Fibroblast of lung (primary cell): ENCODE data around the gene FAM53C. TPM values are rescaled to one million over a fixed set of nuclear protein-coding genes. Genes with fewer than 3 reads are reported as not detected.

ENCODE experiments used
- DNase-seq, 2 donors: peaks; one replicate each; pipeline versions ENCODE4 v3.0.0 to v3.0.0-alpha.2; 2010; ENCODE audit warnings: low read depth in 2 of 2
- H2AFZ ChIP-seq: 2 replicates; pipeline ENCODE4 v1.5.1; 2012; ENCODE audit warnings: low read length, control low read depth, inconsistent platforms
- H3K27ac ChIP-seq: 2 replicates; pipeline ENCODE4 v1.5.1; 2011; ENCODE audit warnings: low read length, control low read depth; ENCODE audit not compliant: insufficient read depth
- H3K27me3 ChIP-seq: 2 replicates; pipeline ENCODE4 v1.5.1; 2011; ENCODE audit warnings: mild to moderate bottlenecking, low read length; ENCODE audit not compliant: control insufficient read depth, insufficient read depth
- H3K36me3 ChIP-seq: 2 replicates; pipeline ENCODE4 v1.5.1; 2011; ENCODE audit warnings: low read length; ENCODE audit not compliant: control insufficient read depth, insufficient read depth
- H3K4me1 ChIP-seq: 2 replicates; pipeline ENCODE4 v1.5.1; 2011; ENCODE audit warnings: low read length; ENCODE audit not compliant: control insufficient read depth, insufficient read depth; ENCODE audit errors: extremely low read depth
- H3K4me2 ChIP-seq: 2 replicates; pipeline ENCODE4 v1.5.1; 2011; ENCODE audit warnings: low read length, control low read depth; ENCODE audit not compliant: insufficient read depth; ENCODE audit errors: extremely low read depth
- H3K4me3 ChIP-seq, 4 experiments: fragments of 200-600 bp in 1 of 4; sonication (generic) in 1 of 4; replicated peaks in 1 of 4; 2 replicates each; pipeline ENCODE4 v1.5.1; 2011 to 2016; ENCODE audit warnings: low read length in 4 of 4, low read depth in 3 of 4, mild to moderate bottlenecking in 3 of 4, control low read depth in 2 of 4, inconsistent platforms in 1 of 4, mixed read lengths in 1 of 4; ENCODE audit not compliant: insufficient read depth in 1 of 4; ENCODE audit errors: control extremely low read depth in 1 of 4
- H3K79me2 ChIP-seq: 2 replicates; pipeline ENCODE4 v1.5.1; 2012; ENCODE audit warnings: mild to moderate bottlenecking, low read length, inconsistent platforms; ENCODE audit not compliant: control insufficient read depth, insufficient read depth
- H3K9ac ChIP-seq: 2 replicates; pipeline ENCODE4 v1.5.1; 2011; ENCODE audit warnings: mild to moderate bottlenecking, low read length, control low read depth; ENCODE audit not compliant: insufficient read depth
- H3K9me3 ChIP-seq: 2 replicates; pipeline ENCODE4 v1.5.1; 2012; ENCODE audit warnings: low read depth, low read length; ENCODE audit not compliant: control insufficient read depth, insufficient read depth
- H4K20me1 ChIP-seq: 2 replicates; pipeline ENCODE4 v1.5.1; 2011; ENCODE audit warnings: low read length; ENCODE audit not compliant: control insufficient read depth, insufficient read depth; ENCODE audit errors: extremely low read depth
- CTCF ChIP-seq, 2 donors: IDR thresholded peaks in 1 of 2; conservative IDR thresholded peaks in 1 of 2; 1 replicate in 1 of 2; 2 replicates in 1 of 2; pipeline ENCODE4 v1.5.1; 2011 to 2012; ENCODE audit warnings: low read length in 2 of 2, control low read depth in 1 of 2, inconsistent platforms in 1 of 2, low read depth in 1 of 2, mild to moderate bottlenecking in 1 of 2
- EZH2 ChIP-seq: IDR thresholded peaks from 2 replicates; pipeline ENCODE4 v1.5.1; 2012; ENCODE audit warnings: low read length, control low read depth, mild to moderate bottlenecking; ENCODE audit errors: missing control alignments
- polyA plus RNA-seq, 2 donors: library from polyadenylated mRNA; depleted of rRNA in 1 of 2; stranded (reverse) in 1 of 2; unstranded in 1 of 2; fragments of >200 nt; gene quantifications; 2 replicates each; pipeline ENCODE4 v1.2.1, GENCODE V29; 2011 to 2012; ENCODE audit warnings: missing spikeins in 1 of 2
- total RNA-seq: library from RNA; depleted of rRNA; stranded (reverse); fragments of >200 nt; gene quantifications from 2 replicates; pipeline ENCODE4 v1.2.1, GENCODE V29; 2014

Gene FAM53C
- total and polyA plus RNA-seq, 2 donors (not counting 1 experiment from before 2014, with no cell fraction given), result 30.3 to 44.9 TPM

- Histone ChIP-seq H3K9ac (peak overlapping the region; percentile 55), H3K4me2 (peak overlapping the region; percentile 98), H3K79me2 (peaks cover 8% of the 10 kb centered on the region), H3K4me1 (peaks cover 3% of the 10 kb centered on the region), H3K36me3 (no peaks in the 10 kb centered on the region), H4K20me1 (no peaks in the 10 kb centered on the region), H3K9me3 (no peaks in the 10 kb centered on the region), H3K27me3 (no peaks in the 10 kb centered on the region), H3K4me3 (peak overlapping the region; percentile 69 to 86 (median 76)), H2AFZ (peak overlapping the region; percentile 93), H3K27ac (peak overlapping the region; percentile 53)
- no peak for DNase-seq
- no peak for TF ChIP-seq EZH2
- no peak for TF ChIP-seq CTCF (conservative IDR thresholded peaks at IDR 0.05 in 1 of 2, IDR thresholded peaks at IDR 0.05 in 1 of 2; ENCODE audit: low read depth in 1 of 2, low read length in 2 of 2)
These were observed 7.1 kb upstream of the FAM53C start for GRCh38 chr5:138330813-138331448.

- H3K36me3 ChIP-seq, result no peaks in the 10 kb centered on the region
- H3K9ac ChIP-seq, result peak within 1 kb of the TSS; percentile 55
- H3K79me2 ChIP-seq, result peaks cover 8% of the 10 kb centered on the region
- H3K4me2 ChIP-seq, result peak within 1 kb of the TSS; percentile 98
- H3K4me1 ChIP-seq, result peaks cover 3% of the 10 kb centered on the region
- no peak for TF ChIP-seq CTCF (conservative IDR thresholded peaks at IDR 0.05 in 1 of 2, IDR thresholded peaks at IDR 0.05 in 1 of 2; ENCODE audit: low read depth in 1 of 2, low read length in 2 of 2)
- TF ChIP-seq EZH2, result no peak
- peak within 1 kb of the TSS; percentile 93 for H2AFZ ChIP-seq
- no peaks in the 10 kb centered on the region for H3K27me3 ChIP-seq
- no peaks in the 10 kb centered on the region for H4K20me1 ChIP-seq
- peak; percentile 99 to 100 for DNase-seq
- peak within 1 kb of the TSS; percentile 69 to 86 (median 76) for H3K4me3 ChIP-seq
- H3K9me3 ChIP-seq, result no peaks in the 10 kb centered on the region
- peak within 1 kb of the TSS; percentile 53 for H3K27ac ChIP-seq
These were observed 6.4 kb upstream of the FAM53C start, which contains the start of gene CDC25C for GRCh38 chr5:138331449-138332368. CDC25C (minus strand) TSS chr5:138331804; CDS start chr5:138331180, 624 bp downstream.

- Histone ChIP-seq H4K20me1 (no peaks in the 10 kb centered on the region), H3K36me3 (no peaks in the 10 kb centered on the region), H3K79me2 (peaks cover 26% of the 10 kb centered on the region), H3K4me2 (no peak overlapping the region), H3K4me3 (no peak overlapping the region), H3K27me3 (no peaks in the 10 kb centered on the region), H3K27ac (no peak overlapping the region), H2AFZ (no peak overlapping the region), H3K4me1 (peaks cover 3% of the 10 kb centered on the region), H3K9me3 (no peaks in the 10 kb centered on the region), H3K9ac (no peak overlapping the region)
- TF ChIP-seq CTCF (conservative IDR thresholded peaks at IDR 0.05 in 1 of 2, IDR thresholded peaks at IDR 0.05 in 1 of 2; ENCODE audit: low read depth in 1 of 2, low read length in 2 of 2) (no peak), EZH2 (no peak)
- no peak for DNase-seq
These were observed 3.1 kb upstream of the FAM53C start for GRCh38 chr5:138334867-138335447.
